HL-60 (cell line): ENCODE measurements around the gene ASCL2.

Experiments
- DNase-seq, 2 experiments: peaks; one replicate each; pipeline ENCODE4 v3.0.0-alpha.2; 2010 to 2020; ENCODE audit warnings: low read depth in 1 of 2, low spot score in 1 of 2
- H3K27ac ChIP-seq: fragments of 250-450 bp; sonication (Bioruptor Pico); replicated peaks from 2 replicates; pipeline ENCODE4 v1.5.1; 2020; ENCODE audit warnings: mild to moderate bottlenecking, moderate library complexity
- H3K27me3 ChIP-seq: fragments of 250-450 bp; sonication (Bioruptor Pico); 2 replicates; pipeline ENCODE4 v1.5.1; 2021; ENCODE audit warnings: mild to moderate bottlenecking, moderate library complexity; ENCODE audit not compliant: insufficient read depth, poor library complexity, severe bottlenecking
- H3K4me3 ChIP-seq: replicated peaks from 2 replicates; pipeline ENCODE4 v1.5.1; 2011; ENCODE audit warnings: mild to moderate bottlenecking, control low read depth, low read length; ENCODE audit not compliant: insufficient read depth
- CTCF ChIP-seq: IDR thresholded peaks from one replicate; pipeline ENCODE4 v1.5.1; 2011; ENCODE audit warnings: low read length, control low read depth, inconsistent platforms; ENCODE audit not compliant: insufficient read depth
- GABPA ChIP-seq: IDR thresholded peaks from 2 replicates; pipeline ENCODE4 v1.6.1; 2012; ENCODE audit warnings: low read depth
- POLR2AphosphoS5 ChIP-seq: IDR thresholded peaks from 2 replicates; pipeline ENCODE4 v1.6.1; 2012; ENCODE audit warnings: low read depth
- SPI1 ChIP-seq: IDR thresholded peaks from 2 replicates; pipeline ENCODE4 v1.6.1; 2012; ENCODE audit warnings: low read depth, mild to moderate bottlenecking, borderline replicate concordance
- TF ChIP-seq, protein P1 (sequence below): IDR thresholded peaks from 2 replicates; pipeline ENCODE4 v1.6.1; 2012; ENCODE audit warnings: low read depth; ENCODE audit not compliant: insufficient replicate concordance

Gene ASCL2

DNA sequence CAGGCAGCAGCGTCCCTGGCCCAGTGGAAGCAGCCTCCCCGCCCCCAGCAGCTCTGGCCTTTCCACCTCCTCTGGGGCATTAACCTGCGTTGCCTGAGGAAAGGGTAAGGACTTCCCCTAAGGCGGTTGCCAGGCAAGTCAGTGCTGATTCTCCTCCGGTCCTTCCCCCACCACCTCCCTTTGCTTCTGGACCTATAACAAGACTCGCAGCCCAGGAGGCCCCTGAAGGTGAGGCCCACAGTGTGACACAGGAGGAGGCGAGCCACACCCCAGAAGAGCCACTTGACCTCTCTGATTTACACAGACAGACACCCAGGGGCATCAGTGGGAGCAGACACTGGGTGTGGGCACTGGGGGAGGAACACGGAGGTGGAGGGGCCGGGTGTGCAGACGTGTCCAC lies 35.4 kb downstream of the ASCL2 start:
- H3K27ac ChIP-seq, result no peak overlapping the region
- no peak overlapping the region for H3K4me3 ChIP-seq
- H3K27me3 ChIP-seq, result no peaks in the 10 kb centered on the region
- DNase-seq, result no peak
- TF ChIP-seq CTCF (no peak), GABPA (no peak), SPI1 (no peak), POLR2AphosphoS5 (no peak)
- TF ChIP-seq, protein P1, sequence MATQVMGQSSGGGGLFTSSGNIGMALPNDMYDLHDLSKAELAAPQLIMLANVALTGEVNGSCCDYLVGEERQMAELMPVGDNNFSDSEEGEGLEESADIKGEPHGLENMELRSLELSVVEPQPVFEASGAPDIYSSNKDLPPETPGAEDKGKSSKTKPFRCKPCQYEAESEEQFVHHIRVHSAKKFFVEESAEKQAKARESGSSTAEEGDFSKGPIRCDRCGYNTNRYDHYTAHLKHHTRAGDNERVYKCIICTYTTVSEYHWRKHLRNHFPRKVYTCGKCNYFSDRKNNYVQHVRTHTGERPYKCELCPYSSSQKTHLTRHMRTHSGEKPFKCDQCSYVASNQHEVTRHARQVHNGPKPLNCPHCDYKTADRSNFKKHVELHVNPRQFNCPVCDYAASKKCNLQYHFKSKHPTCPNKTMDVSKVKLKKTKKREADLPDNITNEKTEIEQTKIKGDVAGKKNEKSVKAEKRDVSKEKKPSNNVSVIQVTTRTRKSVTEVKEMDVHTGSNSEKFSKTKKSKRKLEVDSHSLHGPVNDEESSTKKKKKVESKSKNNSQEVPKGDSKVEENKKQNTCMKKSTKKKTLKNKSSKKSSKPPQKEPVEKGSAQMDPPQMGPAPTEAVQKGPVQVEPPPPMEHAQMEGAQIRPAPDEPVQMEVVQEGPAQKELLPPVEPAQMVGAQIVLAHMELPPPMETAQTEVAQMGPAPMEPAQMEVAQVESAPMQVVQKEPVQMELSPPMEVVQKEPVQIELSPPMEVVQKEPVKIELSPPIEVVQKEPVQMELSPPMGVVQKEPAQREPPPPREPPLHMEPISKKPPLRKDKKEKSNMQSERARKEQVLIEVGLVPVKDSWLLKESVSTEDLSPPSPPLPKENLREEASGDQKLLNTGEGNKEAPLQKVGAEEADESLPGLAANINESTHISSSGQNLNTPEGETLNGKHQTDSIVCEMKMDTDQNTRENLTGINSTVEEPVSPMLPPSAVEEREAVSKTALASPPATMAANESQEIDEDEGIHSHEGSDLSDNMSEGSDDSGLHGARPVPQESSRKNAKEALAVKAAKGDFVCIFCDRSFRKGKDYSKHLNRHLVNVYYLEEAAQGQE, result no peak

- Histone ChIP-seq H3K27ac (no peak overlapping the region), H3K4me3 (no peak overlapping the region), H3K27me3 (no peaks in the 10 kb centered on the region)
- no peak for DNase-seq
- TF ChIP-seq POLR2AphosphoS5 (no peak), SPI1 (no peak), CTCF (no peak), GABPA (no peak)
- TF ChIP-seq, protein P1, result no peak
Observed at GRCh38 chr11:2233693-2234455, 36.5 kb downstream of the ASCL2 start.

- TF ChIP-seq SPI1 (no peak), CTCF (no peak), POLR2AphosphoS5 (no peak), GABPA (no peak)
- TF ChIP-seq, protein P1, result no peak
- Histone ChIP-seq H3K27me3 (no peaks in the 10 kb centered on the region), H3K27ac (no peak overlapping the region), H3K4me3 (no peak overlapping the region)
- DNase-seq, result no peak
Observed at GRCh38 chr11:2229713-2230297, 40.6 kb downstream of the ASCL2 start.
